ENCODE data around the gene FRG2B. TPM values are rescaled to one million over a fixed set of nuclear protein-coding genes. Genes with fewer than 3 reads are reported as not detected.
"Not testable (repeated sequence)": the region's sequence is repeated elsewhere in the genome, so short reads cannot be mapped to it uniquely, and the experiment has no call there.

Gene FRG2B
- total RNA-seq, 1 donor from 2014 or later, result not detected

GRCh38 chr10:133599869-133600268 is 26.7 kb downstream of the FRG2B start:
- DNase-seq (ENCODE audit: low read depth in 2 of 2), result not testable (repeated sequence)

DNA sequence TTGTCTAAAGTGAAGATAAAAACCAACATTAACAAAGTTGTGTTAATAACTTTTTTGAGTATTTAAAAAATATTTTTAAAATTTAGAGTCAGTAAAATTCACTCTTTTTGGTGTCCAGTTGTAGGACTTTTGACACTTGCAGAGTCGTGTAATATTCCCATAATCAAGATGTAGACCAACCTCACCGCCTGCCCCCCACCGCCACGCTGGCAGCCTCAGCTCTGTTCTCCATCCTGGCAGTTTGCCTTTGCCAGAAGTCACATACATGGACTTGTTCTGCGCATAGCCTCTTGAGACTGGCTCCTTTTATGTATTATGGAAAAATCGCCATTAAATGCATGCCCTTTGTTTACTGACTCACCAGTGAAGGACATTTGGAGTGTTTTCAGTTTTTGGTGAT is 33.9 kb downstream of the FRG2B start:
- no peak for DNase-seq (ENCODE audit: low read depth in 2 of 2)

DNA sequence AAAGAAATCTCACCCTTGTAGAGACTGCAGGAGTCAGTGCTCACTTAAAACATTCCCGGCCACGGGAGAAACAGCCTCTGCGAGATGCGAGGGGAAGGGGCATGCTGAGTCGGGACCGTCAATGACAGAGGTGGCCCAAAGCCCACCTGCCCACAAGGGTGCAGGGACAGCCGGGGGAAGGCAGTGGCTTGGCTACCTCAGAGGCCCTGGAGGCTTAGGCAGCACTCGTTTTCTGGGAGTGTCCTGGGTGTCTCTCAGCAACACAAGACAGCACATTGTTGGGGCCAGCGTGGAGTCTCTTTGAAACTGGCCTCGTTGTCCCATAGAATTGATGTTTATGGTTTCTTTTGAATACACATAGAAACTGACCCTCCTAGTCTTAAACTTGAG is 35.6 kb downstream of the FRG2B start:
- DNase-seq (ENCODE audit: low read depth in 2 of 2), result no peak

DNA sequence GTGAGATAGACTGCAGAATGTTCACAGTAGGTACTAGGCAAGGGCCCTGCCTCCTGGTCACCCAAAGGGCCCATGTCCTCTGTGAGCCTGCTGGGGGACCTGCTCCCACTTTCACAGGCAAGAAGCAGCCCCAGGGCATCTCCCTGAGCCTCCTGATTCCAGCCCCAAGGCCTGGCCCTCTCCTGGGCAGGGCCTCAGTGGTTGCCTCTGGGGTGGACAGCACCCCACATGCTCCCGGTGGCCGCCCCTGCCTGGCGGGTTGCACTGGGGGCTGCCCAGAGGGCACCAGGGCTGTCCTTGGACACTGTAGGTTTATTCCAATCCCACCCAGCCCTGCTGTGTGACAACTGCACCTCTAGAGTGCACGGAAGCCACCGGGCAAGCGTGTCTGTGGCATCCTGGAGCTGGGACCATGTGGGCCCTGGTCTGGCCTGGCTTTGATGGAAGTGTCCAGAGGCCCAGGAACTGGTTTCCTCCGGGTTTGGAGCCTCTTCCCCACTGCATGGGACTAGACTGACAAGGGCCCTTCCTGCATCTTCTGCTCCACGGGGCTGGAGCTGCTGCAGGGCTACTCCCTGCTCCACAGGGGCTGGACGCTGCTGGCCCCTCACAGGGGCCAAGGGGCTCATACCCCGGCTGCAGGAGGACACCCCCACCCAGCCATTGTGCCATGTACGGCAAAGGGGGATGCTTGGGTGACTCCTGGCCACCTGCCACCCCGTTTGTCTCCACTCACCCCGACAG is 36.2 kb downstream of the FRG2B start:
- no peak for DNase-seq (ENCODE audit: low read depth in 2 of 2)

DNA sequence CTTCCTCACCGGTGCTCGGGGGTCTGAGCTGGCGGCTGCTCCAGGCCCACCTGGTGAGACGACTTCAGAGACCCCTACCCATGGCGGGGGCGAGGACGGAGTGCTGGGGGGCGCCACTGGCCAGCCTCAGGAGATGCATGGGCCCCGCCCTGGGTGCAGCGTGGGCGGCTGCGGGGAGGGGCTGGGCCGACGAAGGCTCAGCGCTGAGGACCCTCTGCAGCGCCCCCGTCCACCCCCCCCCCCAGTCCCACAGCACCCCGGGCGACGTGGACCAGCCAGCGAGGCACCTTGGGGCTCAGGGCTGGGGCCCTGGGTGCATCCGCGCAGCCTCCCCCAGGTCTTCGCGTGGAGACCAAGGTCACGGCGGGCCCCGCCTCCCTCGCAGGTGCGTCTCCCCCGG is 49.6 kb downstream of the FRG2B start:
- not testable (repeated sequence) for DNase-seq (ENCODE audit: low read depth in 2 of 2)

Other genes with a start within 250 kb of the FRG2B start
- 4.4 and 6.9 TPM in 2 replicates for gene PAOX, start 247.5 kb downstream of the FRG2B start, total RNA-seq
- 25.9 and 29.4 TPM in 2 replicates for gene MTG1, start 232.6 kb downstream of the FRG2B start, total RNA-seq
- gene SPRN, start 202.2 kb downstream of the FRG2B start, total RNA-seq, result under 0.01 TPM in 1 of 2 replicates, not detected in the other
- 0.22 and 0.40 TPM in 2 replicates for gene SCART1, start 172.8 kb downstream of the FRG2B start, total RNA-seq
- gene CYP2E1, start 99.4 kb downstream of the FRG2B start, total RNA-seq, result not detected in 2 replicates
- not detected in 2 replicates for gene SYCE1, start 61.2 kb downstream of the FRG2B start, total RNA-seq